AG20443 (cell line): ENCODE data around the gene MYO9A.

Experiments used
- DNase-seq: peaks from one replicate; pipeline ENCODE4 v3.0.0; 2012; ENCODE audit warnings: low spot score, mixed read lengths

Gene MYO9A

DNA sequence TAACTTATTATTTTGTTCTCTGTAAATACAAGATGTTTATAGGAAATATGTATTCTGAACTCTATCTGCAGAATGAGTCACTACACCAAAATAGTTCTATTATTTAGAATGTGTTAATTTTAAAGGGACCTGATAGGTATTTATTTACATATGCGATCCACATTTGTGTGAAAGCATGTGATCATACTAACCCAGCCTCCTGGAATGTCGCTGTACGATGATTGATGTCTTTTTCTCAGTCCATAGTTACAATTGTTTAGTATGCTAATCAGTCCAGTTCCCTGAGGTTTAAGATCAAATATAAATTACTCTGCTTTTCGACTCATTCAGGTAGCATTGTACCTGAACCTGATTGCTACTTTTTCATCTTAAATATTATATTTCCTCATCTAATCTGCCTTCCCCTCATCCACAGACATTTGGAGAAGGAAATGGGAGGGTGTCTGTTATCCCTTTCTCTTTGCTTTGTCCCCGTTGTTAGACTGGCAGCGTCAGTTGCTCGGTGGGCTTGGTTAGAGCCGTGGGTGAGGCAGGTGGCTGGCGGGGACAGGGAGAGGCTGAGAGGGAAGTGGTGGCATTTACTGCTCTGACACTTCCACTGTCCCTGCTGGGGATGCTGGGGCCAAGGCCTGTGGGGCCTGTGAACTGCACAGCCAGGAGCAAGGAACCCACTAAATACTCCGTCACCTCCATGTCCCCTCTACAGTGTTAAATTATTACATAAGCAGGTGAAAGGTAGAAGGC is 335.4 kb downstream of the MYO9A start:
- no peak for DNase-seq

DNA sequence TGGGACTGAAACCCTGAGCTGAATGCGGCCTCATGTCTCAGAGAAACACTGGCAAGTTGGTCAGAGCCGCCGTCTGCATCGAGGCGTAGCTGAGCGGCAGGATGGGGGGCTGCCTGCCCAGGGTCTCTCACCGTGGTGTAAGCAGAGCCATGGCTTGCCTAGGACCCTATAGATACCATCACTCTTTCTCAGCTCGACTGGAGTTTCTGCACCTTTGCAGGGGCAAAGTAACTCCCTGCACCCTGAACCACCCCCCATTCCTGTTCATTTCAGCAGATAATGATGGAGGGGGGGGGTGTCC is 336.0 kb downstream of the MYO9A start:
- no peak for DNase-seq

DNA sequence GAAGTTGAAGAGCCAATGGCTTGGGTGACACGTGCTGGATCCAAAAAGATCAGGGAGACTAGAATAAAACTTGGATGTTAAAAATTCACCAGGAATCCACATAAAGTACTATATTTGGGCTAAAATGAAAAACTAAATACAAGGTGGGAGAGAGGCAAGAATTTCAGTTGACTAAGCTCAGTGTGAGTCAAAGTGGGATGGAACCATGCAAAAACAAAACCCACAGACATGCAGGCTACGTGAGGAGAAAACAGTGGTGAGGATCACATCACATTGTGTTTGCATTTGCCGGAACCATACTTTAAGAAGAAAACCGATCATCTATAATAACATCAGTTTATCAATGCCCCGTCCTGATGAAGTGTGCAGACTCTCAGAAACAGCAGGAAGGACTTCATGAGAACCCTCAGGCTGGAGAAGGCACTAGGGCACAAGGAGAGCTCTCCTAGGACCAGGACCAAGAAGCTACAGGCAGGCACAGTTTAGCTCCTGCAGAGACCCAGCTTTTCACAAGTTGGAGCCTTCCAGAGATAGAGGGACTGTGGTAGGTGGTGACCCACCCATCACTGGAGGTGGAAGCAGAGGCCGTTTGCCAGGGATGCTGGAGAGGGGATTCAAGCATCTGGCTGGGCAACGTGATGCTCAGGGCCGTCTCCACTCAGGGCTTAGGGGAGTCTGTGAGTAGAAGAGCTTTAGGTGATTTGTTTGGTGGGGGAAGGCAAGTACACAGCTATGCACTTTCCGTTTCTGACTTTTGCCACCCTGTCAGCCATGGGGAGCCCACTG is 336.6 kb downstream of the MYO9A start:
- peak; percentile 60 for DNase-seq

DNA sequence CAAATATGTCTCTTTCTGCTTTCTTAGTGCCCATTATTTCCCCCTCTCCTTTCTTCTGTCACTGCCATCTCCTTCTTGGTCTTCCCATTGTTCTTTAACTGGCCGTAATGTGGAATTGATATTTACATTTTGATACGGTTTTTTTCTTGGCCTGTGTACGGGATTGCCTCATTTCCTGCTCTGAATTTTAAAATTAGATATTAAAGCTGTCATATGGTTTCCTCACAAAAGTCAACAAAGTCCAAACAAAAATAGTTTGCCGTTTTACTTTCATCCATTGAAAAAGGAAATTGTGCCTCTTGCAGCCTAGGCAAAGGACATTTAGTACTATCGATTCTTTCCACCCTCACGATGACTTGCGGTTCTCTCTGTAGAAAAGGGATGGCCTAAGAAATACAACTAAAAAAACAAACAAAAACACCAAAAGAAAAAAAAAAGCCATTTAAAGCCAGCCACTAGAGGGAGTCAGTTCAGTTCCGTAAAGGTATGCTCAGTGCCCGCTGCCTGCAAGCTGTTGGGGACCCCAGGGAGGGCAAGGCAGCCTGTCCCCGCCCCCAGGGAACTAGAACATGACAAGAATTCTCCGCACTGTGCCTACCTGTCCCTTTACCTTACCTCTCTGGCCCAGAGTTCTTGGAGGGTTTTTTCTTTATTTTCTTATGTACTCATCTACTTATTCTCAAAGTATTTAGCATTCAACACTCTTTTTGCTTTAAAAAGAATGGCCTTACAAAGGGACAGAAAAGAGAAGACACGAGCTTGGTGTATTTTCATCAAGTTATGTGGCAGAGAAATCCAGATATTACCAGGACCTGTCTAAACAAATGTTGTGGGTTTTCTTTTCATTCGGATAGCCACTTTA is 337.6 kb downstream of the MYO9A start:
- peak; percentile 67 for DNase-seq

DNA sequence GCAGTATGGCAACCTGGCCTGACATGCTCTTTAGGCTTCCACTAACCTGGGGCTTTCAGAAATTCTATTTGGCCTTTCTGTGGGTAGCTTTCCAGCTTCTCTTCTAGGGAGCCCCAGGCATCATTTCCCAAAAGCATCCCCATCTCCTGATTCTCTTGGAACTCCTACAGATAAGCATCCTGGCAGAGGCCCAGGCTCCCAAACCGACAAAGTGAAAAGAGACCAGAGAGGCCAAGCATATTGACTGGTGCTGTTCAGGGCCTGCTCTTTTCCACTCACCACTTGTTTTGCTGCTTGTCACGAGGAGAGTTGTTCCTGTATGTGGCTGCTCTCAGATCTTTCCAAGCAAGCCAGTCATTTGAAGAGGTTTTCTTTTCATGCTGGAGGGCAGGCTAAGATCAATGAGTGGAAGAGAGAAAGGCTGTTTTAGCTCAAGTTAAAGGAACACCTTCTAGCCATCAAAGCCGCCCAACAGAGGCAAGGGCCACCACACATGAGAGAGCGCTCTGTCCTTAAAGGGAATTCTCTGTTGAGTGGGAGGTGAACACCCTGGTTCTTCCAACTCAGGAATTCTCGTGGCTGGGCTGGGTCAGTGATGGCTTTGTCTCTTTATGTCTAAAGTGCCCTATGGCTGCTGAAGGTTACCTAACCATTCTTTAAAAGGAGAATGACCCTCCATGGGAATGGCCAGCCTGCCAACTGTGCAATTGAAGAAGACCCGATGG is 338.7 kb downstream of the MYO9A start:
- no peak for DNase-seq

DNA sequence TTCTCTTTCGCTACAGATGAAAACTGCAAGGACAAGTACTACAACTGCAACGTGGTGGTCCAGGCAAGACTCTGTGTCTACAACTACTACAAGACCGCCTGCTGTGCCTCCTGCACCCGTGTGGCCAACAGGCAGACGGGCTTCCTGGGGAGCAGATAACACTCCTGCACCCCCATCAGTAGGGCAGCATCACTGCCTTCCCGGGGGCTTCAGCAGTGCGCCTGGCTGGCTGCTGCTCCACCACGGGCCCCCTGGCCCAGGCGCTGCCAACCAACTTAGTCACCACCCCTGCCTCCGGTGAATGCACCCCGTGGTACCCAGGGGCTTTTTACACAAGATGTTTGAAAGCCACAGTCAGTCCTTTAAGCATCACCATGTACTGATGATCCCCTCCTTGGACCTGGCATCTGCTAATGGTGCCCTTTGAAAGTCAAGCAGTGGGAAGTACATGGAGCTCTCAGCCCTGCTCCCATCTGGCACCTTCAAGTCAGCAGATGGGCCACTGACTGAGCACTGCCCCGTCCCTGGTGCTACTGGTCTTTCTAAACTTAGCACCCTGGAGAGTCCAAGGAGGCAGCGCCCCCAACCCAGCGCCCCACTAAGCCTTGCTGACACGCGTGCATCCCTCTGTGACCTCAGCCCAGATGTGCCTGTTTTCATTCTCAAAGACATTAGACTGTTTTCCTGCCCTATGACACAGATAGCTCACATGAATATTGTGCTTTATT is 340.6 kb downstream of the MYO9A start:
- no peak for DNase-seq

DNA sequence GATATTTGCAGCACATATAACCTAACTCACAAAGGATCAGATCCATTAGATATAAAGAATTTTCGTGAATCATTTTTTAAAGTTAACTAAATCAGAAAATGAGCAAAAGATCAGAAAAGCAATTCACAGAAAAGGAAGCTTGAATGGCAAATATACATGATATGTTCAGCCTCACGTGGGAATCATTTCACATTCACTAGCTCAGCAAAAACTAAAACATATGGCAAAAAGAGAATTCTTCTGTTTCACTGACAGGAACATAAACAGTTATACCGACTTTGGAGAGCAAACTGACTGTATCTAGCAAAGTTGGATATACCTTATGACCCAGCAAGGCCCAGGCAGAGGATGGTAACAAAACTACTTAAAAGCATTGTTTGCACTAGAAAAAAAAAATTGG is 341.6 kb downstream of the MYO9A start:
- DNase-seq: no peak

DNA sequence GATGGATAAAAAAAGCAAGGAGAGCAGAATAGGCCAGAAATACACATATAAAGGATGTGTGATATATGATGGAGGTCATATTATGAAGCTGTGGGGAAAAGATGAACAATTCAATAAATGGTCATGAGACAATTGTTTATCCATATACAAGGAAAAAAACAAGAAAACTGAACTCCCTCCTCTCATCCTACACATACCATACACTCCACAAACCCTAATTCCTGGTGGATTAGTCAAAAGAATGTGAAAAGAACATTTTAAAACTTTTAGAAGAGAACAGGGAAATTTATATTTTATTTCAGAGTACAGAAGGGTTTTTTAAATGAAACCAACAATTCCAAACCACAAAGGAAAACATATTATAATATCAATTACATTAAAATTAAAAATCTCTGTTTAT is 342.1 kb downstream of the MYO9A start:
- no peak for DNase-seq

DNA sequence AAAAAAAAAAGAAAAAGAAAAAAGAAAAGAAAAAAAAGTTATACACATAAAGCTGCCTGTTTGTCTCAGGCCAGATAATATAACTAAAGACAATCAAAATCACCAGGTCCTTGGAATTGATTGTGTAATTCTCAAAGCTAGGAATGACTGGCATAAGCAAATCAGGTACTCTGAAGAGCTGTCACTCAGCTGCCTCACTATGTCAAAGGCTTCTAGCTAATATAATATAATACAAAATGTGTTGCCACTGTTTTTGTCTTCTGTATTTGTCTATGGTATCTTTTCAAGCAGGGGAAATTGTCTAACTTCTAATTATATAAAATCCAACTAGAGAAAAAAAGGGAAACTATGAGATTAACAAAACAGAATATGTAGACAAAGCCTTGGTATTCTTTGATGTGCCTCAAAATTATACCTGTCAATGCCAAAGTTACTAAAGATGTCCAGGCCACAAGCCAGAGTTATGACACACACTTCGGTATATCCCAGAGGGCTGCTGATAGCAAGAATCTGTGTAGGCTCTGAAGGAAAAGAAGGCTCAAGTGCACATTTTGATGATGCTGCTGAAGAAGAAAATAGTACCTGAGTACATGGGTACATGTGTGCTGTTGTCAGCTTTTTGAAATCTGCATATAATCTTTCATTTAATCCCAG is 344.6 kb downstream of the MYO9A start:
- no peak for DNase-seq
